ENCODE results near the gene TRA2A.
"Not testable (repeated sequence)": the region's sequence is repeated elsewhere in the genome, so short reads cannot be mapped to it uniquely, and the experiment has no call there.

TRA2A gene

GRCh38 chr7:23514755-23515154 lies 17.0 kb downstream of the TRA2A start:
- in situ Hi-C loops (cut with MboI; ENCODE audit: low sequenced_read_pairs, unreplicated experiment), result no loop called here
- peak; percentile 44 for DNase-seq (ENCODE audit: low spot score)
- TF ChIP-seq, protein P1, sequence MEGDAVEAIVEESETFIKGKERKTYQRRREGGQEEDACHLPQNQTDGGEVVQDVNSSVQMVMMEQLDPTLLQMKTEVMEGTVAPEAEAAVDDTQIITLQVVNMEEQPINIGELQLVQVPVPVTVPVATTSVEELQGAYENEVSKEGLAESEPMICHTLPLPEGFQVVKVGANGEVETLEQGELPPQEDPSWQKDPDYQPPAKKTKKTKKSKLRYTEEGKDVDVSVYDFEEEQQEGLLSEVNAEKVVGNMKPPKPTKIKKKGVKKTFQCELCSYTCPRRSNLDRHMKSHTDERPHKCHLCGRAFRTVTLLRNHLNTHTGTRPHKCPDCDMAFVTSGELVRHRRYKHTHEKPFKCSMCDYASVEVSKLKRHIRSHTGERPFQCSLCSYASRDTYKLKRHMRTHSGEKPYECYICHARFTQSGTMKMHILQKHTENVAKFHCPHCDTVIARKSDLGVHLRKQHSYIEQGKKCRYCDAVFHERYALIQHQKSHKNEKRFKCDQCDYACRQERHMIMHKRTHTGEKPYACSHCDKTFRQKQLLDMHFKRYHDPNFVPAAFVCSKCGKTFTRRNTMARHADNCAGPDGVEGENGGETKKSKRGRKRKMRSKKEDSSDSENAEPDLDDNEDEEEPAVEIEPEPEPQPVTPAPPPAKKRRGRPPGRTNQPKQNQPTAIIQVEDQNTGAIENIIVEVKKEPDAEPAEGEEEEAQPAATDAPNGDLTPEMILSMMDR (IDR thresholded peaks at IDR 0.05; ENCODE audit: borderline replicate concordance, control extremely low read depth, extremely low read depth, insufficient read depth, missing control alignments), result no peak

- in situ Hi-C loops (cut with MboI; ENCODE audit: low sequenced_read_pairs, unreplicated experiment), result not testable (repeated sequence)
These were observed 18.0 kb downstream of the TRA2A start for GRCh38 chr7:23513746-23514145.

DNA sequence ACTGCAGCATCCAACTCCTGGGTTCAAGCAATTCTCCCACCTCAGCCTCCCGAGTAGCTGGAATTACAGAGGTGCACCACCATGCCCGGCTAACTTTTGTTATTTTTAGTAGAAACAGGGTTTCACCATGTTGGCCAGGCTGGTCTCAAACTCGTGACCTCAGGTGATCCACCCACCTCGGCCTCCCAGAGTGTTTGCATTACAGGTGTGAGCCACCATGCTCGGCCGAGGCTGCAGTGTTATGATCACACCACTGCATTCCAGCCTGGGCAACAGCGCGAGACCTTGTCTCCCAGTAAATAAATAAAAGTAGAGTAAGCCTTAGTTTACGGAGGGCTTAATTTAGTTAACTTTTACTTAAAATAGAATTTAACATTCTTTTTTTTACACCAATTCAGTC lies 37.8 kb downstream of the TRA2A start:
- DNase-seq (ENCODE audit: low spot score), result no peak
- TF ChIP-seq, protein P1 (IDR thresholded peaks at IDR 0.05; ENCODE audit: borderline replicate concordance, control extremely low read depth, extremely low read depth, insufficient read depth, missing control alignments), result no peak
- in situ Hi-C loops (cut with MboI; ENCODE audit: low sequenced_read_pairs, unreplicated experiment), result no loop called here

More at GRCh38 chr7:23513746-23514145, 18.0 kb downstream of the TRA2A start:
- not testable (repeated sequence) for DNase-seq (ENCODE audit: low spot score)

- in situ Hi-C loops (cut with MboI; ENCODE audit: low sequenced_read_pairs, unreplicated experiment), result no loop called here
- TF ChIP-seq, protein P1 (IDR thresholded peaks at IDR 0.05; ENCODE audit: borderline replicate concordance, control extremely low read depth, extremely low read depth, insufficient read depth, missing control alignments), result no peak
- DNase-seq (ENCODE audit: low spot score), result no peak
These were observed 40.3 kb downstream of the TRA2A start for GRCh38 chr7:23491502-23491901.

DNA sequence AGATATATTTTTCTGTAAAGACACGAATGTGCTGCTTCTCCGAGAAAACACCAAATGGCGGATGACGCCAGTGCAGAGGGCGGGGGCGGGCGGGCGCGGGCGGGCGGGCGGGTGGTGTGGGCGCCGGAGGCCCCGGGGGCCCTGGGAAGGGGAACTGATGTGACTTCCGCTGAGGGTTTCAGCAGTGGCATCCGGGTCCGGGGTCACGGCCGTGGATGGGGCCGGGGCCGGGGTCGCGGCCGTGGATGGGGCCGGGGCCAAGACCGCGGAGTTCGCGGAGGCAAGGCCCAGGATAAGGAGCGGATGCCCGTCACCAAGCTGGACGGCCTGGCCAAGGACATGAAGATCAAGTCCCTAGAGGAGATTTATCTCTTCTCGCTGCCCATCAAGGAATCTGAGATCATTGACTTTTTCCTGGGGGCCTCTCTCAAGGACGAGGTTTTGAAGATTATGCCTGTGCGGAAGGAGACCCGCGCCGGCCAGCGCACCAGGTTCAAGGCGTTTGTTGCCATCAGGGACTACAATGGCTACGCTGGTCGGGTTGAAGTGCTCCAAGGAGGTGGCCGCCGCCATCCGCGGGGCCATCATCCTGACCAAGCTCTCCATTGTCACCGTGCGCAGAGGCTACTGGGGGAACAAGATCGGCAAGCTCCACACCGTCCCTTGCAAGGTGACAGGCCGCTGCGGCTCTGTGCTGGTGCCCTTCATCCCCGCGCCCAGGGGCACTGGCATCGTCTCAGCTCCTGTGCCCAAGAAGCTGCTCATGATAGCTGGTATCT lies 41.2 kb downstream of the TRA2A start:
- in situ Hi-C loops (cut with MboI; ENCODE audit: low sequenced_read_pairs, unreplicated experiment), result no loop called here
- TF ChIP-seq, protein P1 (IDR thresholded peaks at IDR 0.05; ENCODE audit: borderline replicate concordance, control extremely low read depth, extremely low read depth, insufficient read depth, missing control alignments), result no peak
- DNase-seq (ENCODE audit: low spot score), result peak; percentile 86

DNA sequence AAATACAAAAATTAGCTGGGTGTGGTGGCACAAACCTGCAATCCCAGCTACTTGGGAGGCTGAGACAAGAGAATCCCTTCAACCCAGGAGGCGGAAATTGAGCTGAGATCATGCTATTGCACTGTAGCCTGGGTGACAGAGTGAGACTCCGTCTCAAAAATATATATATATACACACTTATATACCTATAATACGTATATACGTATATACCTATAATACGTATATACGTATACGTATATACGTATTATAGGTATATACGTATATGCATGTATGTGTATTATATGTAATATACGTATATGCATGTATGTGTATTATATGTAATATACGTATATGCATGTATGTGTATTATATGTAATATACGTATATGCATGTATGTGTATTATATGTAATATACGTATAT lies 43.1 kb downstream of the TRA2A start:
- DNase-seq (ENCODE audit: low spot score); in situ Hi-C loops (cut with MboI; ENCODE audit: low sequenced_read_pairs, unreplicated experiment): not testable (repeated sequence)

GRCh38 chr7:23487670-23488069 lies 44.1 kb downstream of the TRA2A start:
- DNase-seq (ENCODE audit: low spot score), result no peak
- TF ChIP-seq, protein P1 (IDR thresholded peaks at IDR 0.05; ENCODE audit: borderline replicate concordance, control extremely low read depth, extremely low read depth, insufficient read depth, missing control alignments), result no peak
- in situ Hi-C loops (cut with MboI; ENCODE audit: low sequenced_read_pairs, unreplicated experiment), result no loop called here
